H1 (cell line): ENCODE results near the gene TERF2IP. TPM values are rescaled to one million over a fixed set of nuclear protein-coding genes. Genes with fewer than 3 reads are reported as not detected.

ENCODE experiments used
- CTCF ChIA-PET: fragments of 300-600 bp; sonication (Branson Sonifier 250); formaldehyde crosslinking; loops from one replicate; lab custom pipeline; 2021; ENCODE audit not compliant: partially characterized antibody; lab: Charles Lee
- POLR2A ChIA-PET: fragments of 300-600 bp; sonication (Branson Sonifier 250); formaldehyde crosslinking; loops from one replicate; lab custom pipeline; 2021; ENCODE audit warnings: inconsistent platforms; ENCODE audit not compliant: partially characterized antibody; lab: Charles Lee
- DNase-seq, 2 experiments: peaks; one replicate each; pipeline versions ENCODE4 v3.0.0 to v3.0.0-alpha.2; 2010 to 2022; ENCODE audit warnings: low spot score in 2 of 2, low read depth in 1 of 2, mixed read lengths in 1 of 2
- FAIRE-seq: peaks from 2 replicates; lab custom pipeline; 2011; peaks lifted over from hg19 to GRCh38; lab: Jason Lieb, UNC
- H2AFZ ChIP-seq: 2 replicates; pipeline ENCODE4 v1.8.1; 2012; ENCODE audit warnings: low read length, inconsistent platforms
- H2AK5ac ChIP-seq: 2 replicates; pipeline ENCODE4 v1.6.1; 2013; ENCODE audit warnings: low read depth, low read length
- H2BK120ac ChIP-seq: replicated peaks from 2 replicates; pipeline ENCODE3; 2013; ENCODE audit warnings: low read depth, low read length, inconsistent platforms
- H2BK12ac ChIP-seq: 2 replicates; pipeline ENCODE4 v1.6.1; 2013; ENCODE audit warnings: low read depth, low read length
- H2BK15ac ChIP-seq: 2 replicates; pipeline ENCODE4 v1.6.1; 2013; ENCODE audit warnings: low read length
- H2BK20ac ChIP-seq: 2 replicates; pipeline ENCODE4 v1.6.1; 2013; ENCODE audit warnings: low read length
- H2BK5ac ChIP-seq: 2 replicates; pipeline ENCODE4 v1.6.1; 2013; ENCODE audit warnings: low read depth, low read length
- H3K14ac ChIP-seq: 2 replicates; pipeline ENCODE4 v1.6.1; 2013; ENCODE audit warnings: inconsistent platforms; ENCODE audit not compliant: insufficient read length
- H3K18ac ChIP-seq: 2 replicates; pipeline ENCODE4 v1.6.1; 2013; ENCODE audit warnings: low read length; ENCODE audit errors: extremely low read depth
- H3K23ac ChIP-seq: 2 replicates; pipeline ENCODE4 v1.6.1; 2013; ENCODE audit warnings: inconsistent platforms; ENCODE audit not compliant: insufficient read length
- H3K23me2 ChIP-seq: 2 replicates; pipeline ENCODE4 v1.6.1; 2013; ENCODE audit warnings: low read depth, low read length
- H3K27ac ChIP-seq: 2 replicates; pipeline ENCODE4 v1.6.1; 2011; ENCODE audit warnings: low read depth, low read length, inconsistent platforms
- H3K27me3 ChIP-seq, 4 experiments: replicated peaks in 1 of 4; 1 replicate in 1 of 4; 2 replicates in 3 of 4; pipeline versions ENCODE4 v1.6.1 to v1.8.1; 2011 to 2013; ENCODE audit warnings: low read length in 3 of 4, mild to moderate bottlenecking in 3 of 4, inconsistent platforms in 2 of 4, mixed read lengths in 2 of 4, moderate library complexity in 1 of 4; ENCODE audit not compliant: control insufficient read depth in 3 of 4, insufficient read depth in 3 of 4; ENCODE audit errors: extremely low read depth in 1 of 4
- H3K36me3 ChIP-seq, 4 experiments: 2 replicates each; pipeline versions ENCODE4 v1.6.1 to v1.8.1; 2011 to 2013; ENCODE audit warnings: mild to moderate bottlenecking in 4 of 4, low read length in 3 of 4, moderate library complexity in 2 of 4, control low read depth in 1 of 4, inconsistent platforms in 1 of 4; ENCODE audit not compliant: insufficient read depth in 4 of 4, control insufficient read depth in 2 of 4
- H3K4ac ChIP-seq: replicated peaks from 2 replicates; pipeline ENCODE3; 2013; ENCODE audit warnings: low read length, low read depth, mixed read lengths, inconsistent platforms; ENCODE audit not compliant: insufficient read length
- H3K4me1 ChIP-seq, 4 experiments: replicated peaks in 1 of 4; 1 replicate in 1 of 4; 2 replicates in 3 of 4; pipeline versions ENCODE4 v1.6.1 to v1.8.1; 2011 to 2013; ENCODE audit warnings: low read length in 3 of 4, inconsistent platforms in 2 of 4, mixed read lengths in 1 of 4; ENCODE audit not compliant: insufficient read depth in 4 of 4, control insufficient read depth in 3 of 4
- H3K4me2 ChIP-seq, 2 experiments: 2 replicates each; pipeline versions ENCODE4 v1.6.1 to v1.8.1; 2011 to 2013; ENCODE audit warnings: low read depth in 2 of 2, low read length in 2 of 2, control low read depth in 1 of 2, inconsistent platforms in 1 of 2, mild to moderate bottlenecking in 1 of 2; ENCODE audit not compliant: insufficient read depth in 1 of 2
- H3K4me3 ChIP-seq, 4 experiments: fragments of 200-600, 300-600 bp in 1 of 4; sonication (generic), shearing (Covaris generic), sonication (Bioruptor Twin) in 1 of 4; 2 replicates each; pipeline versions ENCODE4 v1.5.1 to v1.8.1; 2011 to 2016; ENCODE audit warnings: low read length in 4 of 4, low read depth in 3 of 4, control low read depth in 2 of 4, inconsistent platforms in 2 of 4, mild to moderate bottlenecking in 2 of 4, mixed read lengths in 1 of 4, moderate library complexity in 1 of 4; ENCODE audit not compliant: insufficient read depth in 2 of 4; ENCODE audit errors: extremely low read depth in 1 of 4
- H3K56ac ChIP-seq: replicated peaks from 2 replicates; pipeline ENCODE3; 2013; ENCODE audit warnings: low read depth, mild to moderate bottlenecking, mixed read lengths, low read length, inconsistent platforms; ENCODE audit not compliant: insufficient read length
- H3K79me1 ChIP-seq: 2 replicates; pipeline ENCODE4 v1.6.1; 2013; ENCODE audit warnings: low read depth, low read length, control low read depth
- H3K79me2 ChIP-seq, 2 experiments: 2 replicates each; pipeline versions ENCODE4 v1.6.1 to v1.8.1; 2012 to 2013; ENCODE audit warnings: low read length in 2 of 2, mild to moderate bottlenecking in 2 of 2, inconsistent platforms in 1 of 2; ENCODE audit not compliant: insufficient read depth in 2 of 2, control insufficient read depth in 1 of 2
- H3K9ac ChIP-seq, 4 experiments: replicated peaks in 1 of 4; 1 replicate in 1 of 4; 2 replicates in 3 of 4; pipeline versions ENCODE4 v1.6.1 to v1.8.1; 2011 to 2013; ENCODE audit warnings: low read depth in 3 of 4, low read length in 3 of 4, control low read depth in 2 of 4, mild to moderate bottlenecking in 2 of 4, moderate library complexity in 2 of 4, inconsistent platforms in 1 of 4; ENCODE audit errors: extremely low read depth in 1 of 4
- H3K9me3 ChIP-seq, 2 experiments: 2 replicates each; pipeline versions ENCODE4 v1.6.1 to v1.8.1; 2012 to 2013; ENCODE audit warnings: mild to moderate bottlenecking in 2 of 2, moderate library complexity in 2 of 2, control low read depth in 1 of 2, inconsistent platforms in 1 of 2, low read depth in 1 of 2, low read length in 1 of 2, mixed read lengths in 1 of 2; ENCODE audit not compliant: insufficient read depth in 2 of 2
- H4K20me1 ChIP-seq, 2 experiments: replicated peaks in 1 of 2; 2 replicates each; pipeline versions ENCODE3 to v1.8.1; 2011 to 2013; ENCODE audit warnings: inconsistent platforms in 2 of 2, low read length in 2 of 2, mild to moderate bottlenecking in 1 of 2; ENCODE audit not compliant: insufficient read depth in 2 of 2, control insufficient read depth in 1 of 2
- H4K5ac ChIP-seq: 2 replicates; pipeline ENCODE4 v1.6.1; 2013; ENCODE audit warnings: low read length, low read depth, mixed read lengths, inconsistent platforms; ENCODE audit not compliant: insufficient read length
- H4K8ac ChIP-seq: 2 replicates; pipeline ENCODE4 v1.8.0; 2013; ENCODE audit warnings: mild to moderate bottlenecking, moderate library complexity, low read length, inconsistent platforms; ENCODE audit not compliant: insufficient read depth; ENCODE audit errors: extremely low read depth
- H4K91ac ChIP-seq: replicated peaks from 2 replicates; pipeline ENCODE3; 2013; ENCODE audit warnings: low read length, mixed read lengths, inconsistent platforms; ENCODE audit not compliant: insufficient read length
- WGBS, 2 experiments: shearing (Covaris generic) in 1 of 2; methylation state at CpG; one replicate each; pipeline versions ENCODE4 v1.1.6 to v1.1.7; 2013 to 2015; ENCODE audit warnings: low lambda C conversion rate in 2 of 2, mixed read lengths in 2 of 2, inconsistent platforms in 1 of 2, low coverage in 1 of 2, missing lambda C conversion rate in 1 of 2; ENCODE audit not compliant: insufficient replicate concordance in 2 of 2, insufficient coverage in 1 of 2, insufficient read length in 1 of 2; ENCODE audit errors: extremely low coverage in 1 of 2, missing lambda C conversion rate in 1 of 2; 5-methylcytosine and 5-hydroxymethylcytosine counted together
- polyA plus RNA-seq, 7 experiments: library from polyadenylated mRNA; depleted of rRNA in 3 of 7; stranded (reverse) in 5 of 7; unstranded in 2 of 7; fragments of >200 nt in 5 of 7; fragments of 200-250 nt in 2 of 7; gene quantifications; 1 replicate in 5 of 7; 2 replicates in 1 of 7; 4 replicates in 1 of 7; pipeline versions ENCODE4 v1.2.1 to v1.2.3, GENCODE V29; 2011 to 2013; ENCODE audit warnings: missing spikeins in 2 of 7, mixed read lengths in 2 of 7
- total RNA-seq: library from RNA; stranded (reverse); fragmentation: NEBNext Ultra II Directional; extraction: Animal tissue kit (Norgen Biotek cat#: 25700); gene quantifications from 2 replicates; pipeline ENCODE4 v1.2.1, GENCODE V29; 2021

TERF2IP gene
- total and polyA plus RNA-seq, 2 of the 8 experiments (the other 6 are each of a cell fraction or from before 2014, with no cell fraction given), result 5.5 to 15.1 TPM

GRCh38 chr16:75630052-75630451 lies 17.5 kb upstream of the TERF2IP start:
- no peak overlapping the region for H2BK15ac ChIP-seq
- no peak overlapping the region for H3K23ac ChIP-seq
- no peak overlapping the region for H3K27ac ChIP-seq
- no peaks in the 10 kb centered on the region for H3K27me3 ChIP-seq
- H4K91ac ChIP-seq, result no peak overlapping the region
- no peak overlapping the region for H2AFZ ChIP-seq
- ChIA-PET CTCF (no interaction called here), POLR2A (interaction anchor here (1.3 to 3.7 kb wide), 3 partner anchors 14 to 114 kb away, joined by 3 to 14 read pairs (median 3); partner anchors contain the start of genes KARS1 and TERF2IP)
- no peak overlapping the region for H3K56ac ChIP-seq
- peaks cover 0 to 6% of the 10 kb centered on the region in 2 experiments for H4K20me1 ChIP-seq
- H4K5ac ChIP-seq, result no peak overlapping the region
- no peaks in the 10 kb centered on the region; the same call in 1 of the 2 replicates for H3K23me2 ChIP-seq
- no peak overlapping the region for H2BK12ac ChIP-seq
- H3K18ac ChIP-seq, result no peak overlapping the region
- H3K79me1 ChIP-seq, result no peaks in the 10 kb centered on the region
- no peak overlapping the region for H3K4me3 ChIP-seq
- 86% methylated on average over 3 of the region's 3 CpGs; no CpG with 5 or more reads in 1 of the 2 experiments for WGBS, 2 experiments
- no peaks in the 10 kb centered on the region for H3K79me2 ChIP-seq
- H2BK120ac ChIP-seq, result no peak overlapping the region
- FAIRE-seq (no peak), DNase-seq (no peak)
- H3K4ac ChIP-seq, result no peak overlapping the region
- H3K9ac ChIP-seq, result no peak overlapping the region
- peaks cover 48 to 92% (median 74%) of the 10 kb centered on the region in 4 experiments for H3K36me3 ChIP-seq
- H3K9me3 ChIP-seq, result no peaks in the 10 kb centered on the region
- H2BK20ac ChIP-seq, result no peak overlapping the region
- no peak overlapping the region for H2BK5ac ChIP-seq
- H2AK5ac ChIP-seq, result no peak overlapping the region
- H4K8ac ChIP-seq, result no peak overlapping the region
- H3K14ac ChIP-seq, result no peak overlapping the region
- no peak overlapping the region for H3K4me2 ChIP-seq
- no peaks in the 10 kb centered on the region for H3K4me1 ChIP-seq
